PFSK-1 (cell line): ENCODE measurements around the gene PTPRN2.

ENCODE experiments used
- FOXP2 ChIP-seq: optimal IDR thresholded peaks from 2 replicates; pipeline ENCODE3; 2011; ENCODE audit warnings: borderline replicate concordance, control low read depth, inconsistent platforms; ENCODE audit not compliant: insufficient read depth; ENCODE audit errors: extremely low read length, extremely low read depth
- POLR2AphosphoS5 ChIP-seq: IDR thresholded peaks from 2 replicates; pipeline ENCODE4 v1.6.1; 2012; ENCODE audit warnings: low read depth, mild to moderate bottlenecking, control low read depth, low read length, moderate library complexity
- SIN3A ChIP-seq: IDR thresholded peaks from 2 replicates; pipeline ENCODE4 v1.6.1; 2012; ENCODE audit warnings: mild to moderate bottlenecking, low read length, moderate library complexity, borderline replicate concordance; ENCODE audit not compliant: insufficient read depth
- TAF1 ChIP-seq: IDR thresholded peaks from 2 replicates; pipeline ENCODE4 v1.6.1; 2012; ENCODE audit warnings: low read length, control low read depth, borderline replicate concordance; ENCODE audit not compliant: insufficient read depth
- TF ChIP-seq, protein P1 (sequence below), 2 experiments: IDR thresholded peaks; 2 replicates each; pipeline versions ENCODE4 v1.6.1 to v1.8.0; 2011 to 2012; ENCODE audit warnings: low read depth in 2 of 2, low read length in 2 of 2, control low read depth in 1 of 2, inconsistent platforms in 1 of 2, mild to moderate bottlenecking in 1 of 2, moderate library complexity in 1 of 2; ENCODE audit not compliant: insufficient read depth in 1 of 2

DNA sequence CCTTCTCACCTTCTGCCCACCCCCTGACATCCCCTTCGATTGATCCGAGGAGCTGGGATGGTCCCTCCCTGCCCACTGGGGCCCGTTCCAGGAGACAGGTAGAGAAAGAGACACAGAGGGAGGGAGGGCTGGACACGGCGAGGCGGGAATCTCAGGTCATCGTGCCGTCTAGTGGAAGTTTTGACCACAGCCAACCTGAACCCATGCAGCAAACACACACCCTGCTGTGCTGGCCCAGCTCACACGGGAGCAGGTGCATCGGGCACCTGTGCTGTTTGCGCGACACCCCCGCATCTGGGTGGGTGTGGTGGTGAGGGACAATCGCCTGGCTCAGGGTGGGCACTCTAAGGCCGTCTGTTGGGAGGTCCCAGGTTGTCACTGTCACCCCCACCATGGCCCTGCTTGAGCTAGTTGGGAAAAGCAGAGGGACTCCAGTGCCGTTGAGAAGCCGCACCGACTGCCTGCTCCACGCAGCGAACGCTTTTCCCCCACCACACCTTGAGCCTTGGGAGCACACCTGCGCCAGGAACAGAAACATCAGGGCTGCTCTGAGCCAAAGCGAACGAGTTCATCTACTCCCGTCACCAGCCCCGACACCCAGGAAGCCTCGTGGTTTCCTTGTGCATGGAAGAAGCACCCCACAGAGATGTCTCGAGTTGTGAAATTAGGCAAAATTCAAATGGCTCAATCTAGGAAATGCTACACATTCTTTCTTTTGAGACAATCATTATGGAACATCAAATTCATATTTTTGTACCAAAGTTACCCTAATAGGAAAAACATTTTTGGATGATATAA, 965.0 kb downstream of the PTPRN2 start:
- TF ChIP-seq, protein P1, sequence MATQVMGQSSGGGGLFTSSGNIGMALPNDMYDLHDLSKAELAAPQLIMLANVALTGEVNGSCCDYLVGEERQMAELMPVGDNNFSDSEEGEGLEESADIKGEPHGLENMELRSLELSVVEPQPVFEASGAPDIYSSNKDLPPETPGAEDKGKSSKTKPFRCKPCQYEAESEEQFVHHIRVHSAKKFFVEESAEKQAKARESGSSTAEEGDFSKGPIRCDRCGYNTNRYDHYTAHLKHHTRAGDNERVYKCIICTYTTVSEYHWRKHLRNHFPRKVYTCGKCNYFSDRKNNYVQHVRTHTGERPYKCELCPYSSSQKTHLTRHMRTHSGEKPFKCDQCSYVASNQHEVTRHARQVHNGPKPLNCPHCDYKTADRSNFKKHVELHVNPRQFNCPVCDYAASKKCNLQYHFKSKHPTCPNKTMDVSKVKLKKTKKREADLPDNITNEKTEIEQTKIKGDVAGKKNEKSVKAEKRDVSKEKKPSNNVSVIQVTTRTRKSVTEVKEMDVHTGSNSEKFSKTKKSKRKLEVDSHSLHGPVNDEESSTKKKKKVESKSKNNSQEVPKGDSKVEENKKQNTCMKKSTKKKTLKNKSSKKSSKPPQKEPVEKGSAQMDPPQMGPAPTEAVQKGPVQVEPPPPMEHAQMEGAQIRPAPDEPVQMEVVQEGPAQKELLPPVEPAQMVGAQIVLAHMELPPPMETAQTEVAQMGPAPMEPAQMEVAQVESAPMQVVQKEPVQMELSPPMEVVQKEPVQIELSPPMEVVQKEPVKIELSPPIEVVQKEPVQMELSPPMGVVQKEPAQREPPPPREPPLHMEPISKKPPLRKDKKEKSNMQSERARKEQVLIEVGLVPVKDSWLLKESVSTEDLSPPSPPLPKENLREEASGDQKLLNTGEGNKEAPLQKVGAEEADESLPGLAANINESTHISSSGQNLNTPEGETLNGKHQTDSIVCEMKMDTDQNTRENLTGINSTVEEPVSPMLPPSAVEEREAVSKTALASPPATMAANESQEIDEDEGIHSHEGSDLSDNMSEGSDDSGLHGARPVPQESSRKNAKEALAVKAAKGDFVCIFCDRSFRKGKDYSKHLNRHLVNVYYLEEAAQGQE (IDR thresholded peaks at IDR 0.05; ENCODE audit: insufficient read depth in 1 of 2, low read depth in 2 of 2, low read length in 2 of 2): no peak
- TF ChIP-seq POLR2AphosphoS5 (no peak), FOXP2 (no peak), TAF1 (no peak), SIN3A (no peak)
